Fibroblast of mammary gland (primary cell): Measurements from ENCODE around the gene TEAD3.

ENCODE experiments used
- DNase-seq: peaks from one replicate; pipeline ENCODE4 v3.0.0-alpha.2; 2010; ENCODE audit warnings: low read depth
- H3K4me3 ChIP-seq: 2 replicates; pipeline ENCODE4 v1.5.1; 2011; ENCODE audit warnings: low read depth, mild to moderate bottlenecking, low read length, moderate library complexity; ENCODE audit not compliant: control insufficient read depth
- TF ChIP-seq, protein P1 (sequence below): conservative IDR thresholded peaks from 2 replicates; pipeline ENCODE4 v1.5.1; 2011; ENCODE audit warnings: low read depth, low read length, inconsistent platforms; ENCODE audit not compliant: control insufficient read depth, insufficient read depth

Gene TEAD3

GRCh38 chr6:35449287-35449881, 47.5 kb downstream of the TEAD3 start:
- TF ChIP-seq, protein P1, sequence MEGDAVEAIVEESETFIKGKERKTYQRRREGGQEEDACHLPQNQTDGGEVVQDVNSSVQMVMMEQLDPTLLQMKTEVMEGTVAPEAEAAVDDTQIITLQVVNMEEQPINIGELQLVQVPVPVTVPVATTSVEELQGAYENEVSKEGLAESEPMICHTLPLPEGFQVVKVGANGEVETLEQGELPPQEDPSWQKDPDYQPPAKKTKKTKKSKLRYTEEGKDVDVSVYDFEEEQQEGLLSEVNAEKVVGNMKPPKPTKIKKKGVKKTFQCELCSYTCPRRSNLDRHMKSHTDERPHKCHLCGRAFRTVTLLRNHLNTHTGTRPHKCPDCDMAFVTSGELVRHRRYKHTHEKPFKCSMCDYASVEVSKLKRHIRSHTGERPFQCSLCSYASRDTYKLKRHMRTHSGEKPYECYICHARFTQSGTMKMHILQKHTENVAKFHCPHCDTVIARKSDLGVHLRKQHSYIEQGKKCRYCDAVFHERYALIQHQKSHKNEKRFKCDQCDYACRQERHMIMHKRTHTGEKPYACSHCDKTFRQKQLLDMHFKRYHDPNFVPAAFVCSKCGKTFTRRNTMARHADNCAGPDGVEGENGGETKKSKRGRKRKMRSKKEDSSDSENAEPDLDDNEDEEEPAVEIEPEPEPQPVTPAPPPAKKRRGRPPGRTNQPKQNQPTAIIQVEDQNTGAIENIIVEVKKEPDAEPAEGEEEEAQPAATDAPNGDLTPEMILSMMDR, result peak; percentile 79
- no peak overlapping the region for H3K4me3 ChIP-seq
- DNase-seq, result peak; percentile 71

DNA sequence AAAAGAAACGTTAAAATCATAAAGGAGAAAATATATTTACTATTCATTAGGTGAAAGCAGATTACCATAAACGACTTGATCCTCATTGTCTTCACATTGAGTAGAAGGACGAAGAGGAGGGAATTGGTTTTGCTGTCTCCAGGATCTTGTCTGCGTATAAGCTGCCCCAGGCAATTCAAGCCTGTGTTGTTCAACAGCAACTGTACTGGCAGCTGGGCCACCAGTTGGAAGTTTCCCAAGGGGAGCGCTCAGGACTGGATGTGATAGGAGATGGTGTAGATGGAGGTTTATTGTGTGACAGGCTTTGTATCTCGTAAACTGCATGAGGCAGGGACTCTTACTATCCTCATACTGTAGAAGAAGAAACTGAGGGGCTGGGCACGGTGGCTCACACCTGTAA, 48.7 kb downstream of the TEAD3 start:
- TF ChIP-seq, protein P1, result no peak
- no peak for DNase-seq
- H3K4me3 ChIP-seq, result no peak overlapping the region

DNA sequence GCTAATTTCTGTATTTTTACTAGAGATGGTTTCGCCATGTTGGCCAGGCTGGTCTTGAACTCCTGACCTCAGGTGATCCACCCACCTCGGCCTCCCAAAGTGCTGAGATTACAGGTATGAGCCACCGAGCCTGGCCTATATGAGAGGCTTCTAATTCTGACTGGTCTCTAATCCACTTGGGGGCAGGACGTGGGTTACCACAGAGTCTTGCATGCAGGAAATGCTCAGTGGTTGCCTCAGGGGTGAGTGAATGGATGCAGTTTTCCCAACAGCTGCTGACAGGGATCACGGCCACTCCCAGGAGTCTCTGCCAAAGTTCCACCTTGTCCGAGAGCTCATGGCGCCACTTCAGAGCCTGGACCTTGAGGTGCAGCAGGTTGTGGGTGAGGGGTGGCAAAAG, 51.2 kb downstream of the TEAD3 start:
- H3K4me3 ChIP-seq, result no peak overlapping the region
- TF ChIP-seq, protein P1, result no peak
- no peak for DNase-seq

DNA sequence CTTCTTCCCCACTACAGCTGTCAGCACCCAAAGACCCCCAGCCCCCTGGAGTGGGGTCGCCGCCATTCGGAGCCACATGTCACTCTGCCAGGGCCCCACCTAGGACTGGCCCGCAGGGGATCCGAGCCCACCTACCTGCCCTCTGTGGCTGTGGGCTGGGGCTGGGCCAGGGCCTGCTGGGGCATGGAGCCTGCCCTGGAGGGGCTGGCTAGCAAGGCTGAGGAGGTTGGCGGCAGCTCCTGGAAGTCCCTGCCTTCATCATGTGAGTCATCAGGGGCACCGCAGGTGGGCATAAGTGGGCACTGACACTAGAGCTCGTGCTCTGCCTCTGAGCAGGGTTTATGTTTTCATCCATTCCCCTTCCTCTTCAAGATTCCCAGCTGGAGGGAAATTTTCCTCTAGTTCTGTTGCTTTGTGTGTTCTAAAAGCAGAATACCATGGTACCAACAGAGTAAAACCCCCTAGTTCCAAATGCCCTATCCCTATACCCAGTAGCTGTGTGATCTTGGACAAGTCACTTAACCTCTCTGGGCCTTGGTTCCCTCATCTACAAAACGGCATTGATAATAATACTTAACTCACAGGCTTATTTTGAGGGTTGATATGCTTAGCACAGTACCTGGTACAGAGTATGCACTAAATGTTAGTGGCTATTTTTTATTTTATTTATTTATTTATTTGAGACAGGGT, 53.4 kb downstream of the TEAD3 start:
- H3K4me3 ChIP-seq, result no peak overlapping the region
- TF ChIP-seq, protein P1, result no peak
- no peak for DNase-seq

- no peak overlapping the region for H3K4me3 ChIP-seq
- no peak for DNase-seq
- TF ChIP-seq, protein P1, result no peak
These were observed 54.2 kb downstream of the TEAD3 start for GRCh38 chr6:35442693-35443092.

GRCh38 chr6:35441642-35442041, 55.2 kb downstream of the TEAD3 start:
- TF ChIP-seq, protein P1, result no peak
- no peak overlapping the region for H3K4me3 ChIP-seq
- no peak for DNase-seq
